ENCODE data around the gene KAZN.

KAZN gene

DNA sequence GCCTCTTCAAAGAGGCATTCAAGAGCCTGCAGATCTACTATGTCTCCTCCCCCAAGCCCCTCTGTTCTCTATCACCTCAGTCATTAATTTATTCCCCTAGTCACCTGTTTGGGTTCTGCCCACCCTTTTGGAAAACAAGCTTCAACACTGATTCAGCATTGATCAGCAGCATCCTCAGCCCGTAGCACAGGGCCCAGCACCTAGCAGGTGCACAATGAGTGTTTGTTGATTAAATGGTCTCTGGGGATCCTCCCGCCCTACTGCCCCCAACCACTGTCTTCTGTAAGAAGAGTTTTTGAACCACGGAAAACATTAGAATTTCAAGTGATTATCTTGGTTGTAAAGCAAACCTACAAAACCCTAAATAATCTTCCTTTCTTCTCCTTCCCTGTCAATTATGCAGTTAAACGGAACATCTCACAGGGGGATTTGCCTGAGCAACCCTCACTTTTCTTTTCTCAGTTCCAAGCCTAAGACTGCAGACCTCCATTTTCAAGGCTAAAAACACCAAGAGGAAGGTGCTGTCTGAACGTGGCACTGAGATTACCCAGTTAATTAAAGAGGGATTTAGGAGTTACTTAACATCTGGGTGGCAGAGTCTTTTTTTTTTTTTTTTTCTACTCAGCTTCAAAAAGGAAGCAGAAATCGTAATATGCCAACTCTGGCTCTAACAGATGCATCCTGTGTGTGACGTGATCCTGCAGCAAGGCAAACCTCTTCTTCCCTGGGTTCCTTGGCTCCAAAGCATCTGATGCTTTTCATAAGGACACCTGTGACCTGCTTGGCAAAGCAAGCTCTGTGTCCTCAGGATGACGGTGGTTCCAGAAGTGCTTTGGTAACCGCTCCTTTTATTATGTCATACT lies 163.0 kb downstream of the KAZN start:
- TF ChIP-seq, protein P1, sequence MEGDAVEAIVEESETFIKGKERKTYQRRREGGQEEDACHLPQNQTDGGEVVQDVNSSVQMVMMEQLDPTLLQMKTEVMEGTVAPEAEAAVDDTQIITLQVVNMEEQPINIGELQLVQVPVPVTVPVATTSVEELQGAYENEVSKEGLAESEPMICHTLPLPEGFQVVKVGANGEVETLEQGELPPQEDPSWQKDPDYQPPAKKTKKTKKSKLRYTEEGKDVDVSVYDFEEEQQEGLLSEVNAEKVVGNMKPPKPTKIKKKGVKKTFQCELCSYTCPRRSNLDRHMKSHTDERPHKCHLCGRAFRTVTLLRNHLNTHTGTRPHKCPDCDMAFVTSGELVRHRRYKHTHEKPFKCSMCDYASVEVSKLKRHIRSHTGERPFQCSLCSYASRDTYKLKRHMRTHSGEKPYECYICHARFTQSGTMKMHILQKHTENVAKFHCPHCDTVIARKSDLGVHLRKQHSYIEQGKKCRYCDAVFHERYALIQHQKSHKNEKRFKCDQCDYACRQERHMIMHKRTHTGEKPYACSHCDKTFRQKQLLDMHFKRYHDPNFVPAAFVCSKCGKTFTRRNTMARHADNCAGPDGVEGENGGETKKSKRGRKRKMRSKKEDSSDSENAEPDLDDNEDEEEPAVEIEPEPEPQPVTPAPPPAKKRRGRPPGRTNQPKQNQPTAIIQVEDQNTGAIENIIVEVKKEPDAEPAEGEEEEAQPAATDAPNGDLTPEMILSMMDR (IDR thresholded peaks at IDR 0.05; ENCODE audit: low read depth, low read length): no peak
- H3K4me3 ChIP-seq (ENCODE audit: low read depth, low read length): no peak overlapping the region

DNA sequence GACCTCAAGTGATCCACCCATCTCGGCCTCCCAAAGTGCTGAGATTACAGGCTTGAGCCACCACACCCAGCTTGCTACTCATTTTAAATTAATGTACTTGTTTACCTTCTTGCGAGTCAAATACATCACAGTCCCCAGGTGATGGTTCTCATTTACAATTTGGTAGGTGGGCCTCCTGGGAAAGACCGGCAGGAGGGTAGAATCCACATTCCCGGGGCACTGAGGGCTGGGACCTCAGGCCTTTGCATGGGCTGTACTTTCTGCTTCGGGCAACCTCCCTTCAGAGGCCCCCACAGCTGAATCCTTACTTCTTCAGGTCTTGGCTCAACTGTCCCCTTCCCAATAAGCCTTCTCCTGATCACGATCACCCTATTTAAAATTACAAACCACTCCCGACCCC lies 165.5 kb downstream of the KAZN start:
- TF ChIP-seq, protein P1 (IDR thresholded peaks at IDR 0.05; ENCODE audit: low read depth, low read length): no peak
- H3K4me3 ChIP-seq (ENCODE audit: low read depth, low read length): no peak overlapping the region

DNA sequence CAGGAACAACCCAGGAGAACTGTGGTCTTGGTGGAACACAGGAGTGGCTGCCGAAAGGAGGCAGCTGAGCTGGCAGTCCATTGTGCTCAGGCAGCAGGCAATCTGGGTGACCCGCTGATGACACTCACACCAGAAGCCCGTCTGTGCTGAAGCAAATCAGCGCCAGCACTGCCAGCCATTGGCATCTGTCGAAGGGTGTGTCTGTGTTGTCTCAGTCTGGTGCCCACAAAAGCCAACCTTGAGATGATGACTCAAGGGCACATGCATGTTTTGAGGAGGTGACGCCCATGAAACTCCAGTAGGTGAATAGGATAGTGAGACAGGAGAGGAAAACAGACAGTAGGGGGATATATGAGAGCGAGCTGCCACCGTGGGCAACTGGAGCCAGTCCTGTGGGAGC lies 167.3 kb downstream of the KAZN start:
- TF ChIP-seq, protein P1 (IDR thresholded peaks at IDR 0.05; ENCODE audit: low read depth, low read length): no peak
- H3K4me3 ChIP-seq (ENCODE audit: low read depth, low read length): no peak overlapping the region

DNA sequence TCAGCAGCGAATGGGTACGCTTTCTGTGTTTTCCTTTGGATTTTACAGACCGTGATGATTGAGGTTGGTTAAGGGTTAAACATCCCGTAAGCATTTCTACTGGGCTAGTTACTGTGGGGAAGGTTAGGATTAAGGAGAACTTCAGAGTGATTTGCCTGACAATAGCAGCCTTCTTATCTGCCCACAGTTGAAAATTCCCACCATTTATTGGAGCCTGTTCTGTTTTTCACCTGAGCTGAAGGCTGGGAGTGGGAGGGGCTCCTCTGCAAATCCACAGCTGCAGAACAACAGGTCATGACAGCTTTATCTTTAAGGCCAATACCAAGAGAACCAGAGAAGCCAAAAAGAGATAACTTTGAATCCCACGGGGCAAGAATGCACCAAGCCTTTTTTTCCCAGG lies 168.6 kb downstream of the KAZN start:
- TF ChIP-seq, protein P1 (IDR thresholded peaks at IDR 0.05; ENCODE audit: low read depth, low read length): no peak
- H3K4me3 ChIP-seq (ENCODE audit: low read depth, low read length): no peak overlapping the region

DNA sequence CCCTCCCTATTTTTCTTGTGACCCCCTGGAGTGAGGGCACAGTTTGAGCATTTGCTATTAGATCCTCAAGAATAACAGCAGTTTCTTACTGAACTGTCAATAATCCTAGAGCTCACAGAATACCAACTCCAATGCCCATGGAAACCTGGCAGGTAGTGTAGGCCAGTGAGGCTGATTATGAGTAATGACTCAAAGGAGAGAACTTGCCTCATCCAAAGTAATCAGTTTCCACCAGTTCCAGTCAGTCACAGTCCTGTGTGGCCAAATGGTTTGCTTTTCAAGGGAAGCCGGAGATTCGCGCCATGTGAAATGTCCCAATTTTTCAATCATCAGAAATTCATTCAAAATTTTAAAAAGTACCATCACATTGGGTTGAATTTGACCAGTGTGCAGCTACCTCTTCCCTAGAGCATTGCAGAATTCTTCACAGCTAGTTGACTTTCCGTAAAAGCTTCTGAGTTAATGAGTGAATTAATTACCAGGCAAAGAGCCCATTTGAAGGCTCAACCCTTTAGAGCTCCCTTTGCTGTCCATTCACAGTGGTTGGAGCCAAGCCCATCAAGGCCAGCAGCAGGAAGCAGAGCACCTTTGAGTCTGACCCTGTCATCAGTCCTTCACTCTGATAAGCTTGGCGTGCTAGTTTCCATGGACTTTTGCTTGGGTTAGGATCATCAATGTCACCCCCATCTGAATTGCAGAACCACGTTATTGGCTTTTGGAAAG lies 170.3 kb downstream of the KAZN start:
- TF ChIP-seq, protein P1 (IDR thresholded peaks at IDR 0.05; ENCODE audit: low read depth, low read length): no peak
- no peak overlapping the region for H3K4me3 ChIP-seq (ENCODE audit: low read depth, low read length)

DNA sequence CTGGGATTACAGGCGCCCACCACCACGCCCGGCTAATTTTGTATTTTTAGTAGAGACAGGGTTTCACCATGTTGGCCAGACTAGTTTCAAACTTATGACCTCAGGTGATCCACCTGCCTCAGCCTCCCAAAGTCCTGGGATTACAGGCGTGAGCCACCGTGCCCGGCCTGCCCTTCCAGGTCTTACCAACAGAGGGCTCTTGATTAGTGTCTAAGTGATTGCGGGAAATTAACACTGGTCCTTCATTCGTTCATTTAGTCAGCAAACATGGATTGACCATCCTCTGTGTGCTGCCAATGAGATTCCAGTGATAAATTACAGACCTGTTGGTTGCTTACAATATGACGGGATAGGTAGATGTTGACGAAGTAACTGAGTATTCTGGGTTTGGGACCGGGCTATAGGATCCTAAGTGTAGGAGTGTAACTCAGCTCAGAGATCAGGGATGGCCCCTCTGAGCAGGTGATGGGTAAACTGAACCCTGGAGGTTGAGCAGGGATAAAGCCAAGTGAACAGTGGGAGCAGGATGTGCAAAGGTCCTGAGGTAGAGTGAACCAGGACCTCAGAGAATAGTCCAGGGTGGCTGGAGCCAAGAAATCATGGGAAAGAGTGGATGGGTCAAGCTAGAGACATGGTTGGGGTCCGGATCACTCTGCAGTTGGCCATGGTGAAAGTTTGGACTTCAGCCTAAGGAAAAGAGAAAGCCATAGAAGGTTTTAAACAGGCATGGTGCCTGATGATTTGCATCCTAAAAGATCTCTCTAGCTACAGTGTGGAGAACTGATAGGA lies 171.2 kb downstream of the KAZN start:
- H3K4me3 ChIP-seq (ENCODE audit: low read depth, low read length): no peak overlapping the region

More for the DNA sequence above, 171.2 kb downstream of the KAZN start:
- TF ChIP-seq, protein P1 (IDR thresholded peaks at IDR 0.05; ENCODE audit: low read depth, low read length): no peak
